Activated CD4-positive, CD25-positive, alpha-beta regulatory T cell treated with anti-CD3 and anti-CD28 coated beads, Interleukin-2, amount 50 U/mL, for 16 hours (primary cell): ENCODE measurements around the gene ARL15.
"Not testable (repeated sequence)": the region's sequence is repeated elsewhere in the genome, so short reads cannot be mapped to it uniquely, and the experiment has no call there.

Experiments used
- DNase-seq: peaks from one replicate; pipeline ENCODE4 v3.0.0-alpha.2; 2020; ENCODE audit warnings: low read depth, low spot score

Gene ARL15

GRCh38 chr5:53900677-53901076, 409.7 kb downstream of the ARL15 start:
- DNase-seq, result no peak

- no peak for DNase-seq
These were observed 415.2 kb downstream of the ARL15 start for GRCh38 chr5:53895091-53895683.

- no peak for DNase-seq
These were observed 416.7 kb downstream of the ARL15 start for GRCh38 chr5:53893626-53894025.

GRCh38 chr5:53892224-53892623, 418.1 kb downstream of the ARL15 start:
- DNase-seq, result no peak

- DNase-seq, result no peak
These were observed 419.2 kb downstream of the ARL15 start for GRCh38 chr5:53891159-53891558.

- no peak for DNase-seq
These were observed 419.9 kb downstream of the ARL15 start for GRCh38 chr5:53890490-53890889.

GRCh38 chr5:53884844-53885243, 425.5 kb downstream of the ARL15 start:
- DNase-seq, result no peak

GRCh38 chr5:53884417-53884816, 426.0 kb downstream of the ARL15 start:
- DNase-seq, result no peak

- DNase-seq, result no peak
These were observed 427.7 kb downstream of the ARL15 start for GRCh38 chr5:53882676-53883031.

- DNase-seq, result no peak
These were observed 428.2 kb downstream of the ARL15 start for GRCh38 chr5:53882006-53882675.

GRCh38 chr5:53879708-53880323, 430.6 kb downstream of the ARL15 start:
- DNase-seq, result no peak

GRCh38 chr5:53878015-53878414, 432.4 kb downstream of the ARL15 start:
- no peak for DNase-seq

GRCh38 chr5:53877243-53877642, 433.1 kb downstream of the ARL15 start:
- no peak for DNase-seq

- DNase-seq, result no peak
These were observed 436.0 kb downstream of the ARL15 start for GRCh38 chr5:53874409-53874808.

GRCh38 chr5:53873235-53873634, 437.1 kb downstream of the ARL15 start:
- DNase-seq, result no peak

- no peak for DNase-seq
These were observed 438.6 kb downstream of the ARL15 start for GRCh38 chr5:53871775-53872174.

GRCh38 chr5:53871050-53871449, 439.3 kb downstream of the ARL15 start:
- DNase-seq, result no peak

- no peak for DNase-seq
These were observed 451.5 kb downstream of the ARL15 start for GRCh38 chr5:53858700-53859456.

- DNase-seq, result no peak
These were observed 453.9 kb downstream of the ARL15 start for GRCh38 chr5:53856506-53856905.

GRCh38 chr5:53836851-53837430, 473.4 kb downstream of the ARL15 start:
- not testable (repeated sequence) for DNase-seq

GRCh38 chr5:53834500-53834899, 475.9 kb downstream of the ARL15 start:
- no peak for DNase-seq
